CD14-positive monocyte (primary cell): ENCODE measurements around the gene ERICH4. TPM values are rescaled to one million over a fixed set of nuclear protein-coding genes. Genes with fewer than 3 reads are reported as not detected.
A peak's percentile ranks its signal among the peaks of the same experiment; 100 is the strongest.

Experiments used
- DNase-seq, 3 donors: peaks; one replicate each; pipeline ENCODE4 v3.0.0-alpha.2; 2011 to 2022
- H2AFZ ChIP-seq: 2 replicates; pipeline ENCODE4 v1.6.0; 2012; ENCODE audit warnings: mild to moderate bottlenecking, low read depth, low read length, inconsistent platforms; ENCODE audit not compliant: insufficient read depth, poor library complexity, severe bottlenecking
- H3K27ac ChIP-seq, 2 donors: 1 replicate in 1 of 2; 2 replicates in 1 of 2; pipeline ENCODE4 v1.5.1; 2012 to 2013; ENCODE audit warnings: low read length in 2 of 2, control low read depth in 1 of 2, inconsistent platforms in 1 of 2, low read depth in 1 of 2, mild to moderate bottlenecking in 1 of 2
- H3K27me3 ChIP-seq, 2 donors: one replicate each; pipeline versions ENCODE4 v1.6.0 to v1.6.1; 2011 to 2013; ENCODE audit warnings: low read length in 2 of 2; ENCODE audit not compliant: control insufficient read depth in 2 of 2, insufficient read depth in 2 of 2
- H3K36me3 ChIP-seq, 2 donors: replicated peaks in 1 of 2; 1 replicate in 1 of 2; 2 replicates in 1 of 2; pipeline versions ENCODE4 v1.5.1 to v1.6.1; 2012 to 2013; ENCODE audit warnings: low read length in 2 of 2, control low read depth in 1 of 2, inconsistent platforms in 1 of 2, mild to moderate bottlenecking in 1 of 2; ENCODE audit not compliant: insufficient read depth in 2 of 2, control insufficient read depth in 1 of 2
- H3K4me1 ChIP-seq, 2 donors: 1 replicate in 1 of 2; 2 replicates in 1 of 2; pipeline versions ENCODE4 v1.5.1 to v1.6.1; 2012 to 2013; ENCODE audit warnings: low read length in 2 of 2, control low read depth in 1 of 2, inconsistent platforms in 1 of 2, mild to moderate bottlenecking in 1 of 2, moderate library complexity in 1 of 2; ENCODE audit not compliant: insufficient read depth in 2 of 2, control insufficient read depth in 1 of 2
- H3K4me2 ChIP-seq: replicated peaks from 2 replicates; pipeline ENCODE3; 2012; ENCODE audit warnings: low read length, moderate library complexity, mild to moderate bottlenecking; ENCODE audit not compliant: poor library complexity, severe bottlenecking; ENCODE audit errors: extremely low read depth
- H3K4me3 ChIP-seq, 3 experiments: fragments of 200-600 bp in 1 of 3; sonication (generic) in 1 of 3; replicated peaks in 1 of 3; 1 replicate in 2 of 3; 2 replicates in 1 of 3; pipeline ENCODE4 v1.5.1; 2011 to 2013; ENCODE audit warnings: low read length in 3 of 3, mild to moderate bottlenecking in 3 of 3, control low read depth in 2 of 3, low read depth in 2 of 3, inconsistent platforms in 1 of 3, moderate library complexity in 1 of 3
- H3K79me2 ChIP-seq: 2 replicates; pipeline ENCODE4 v1.6.0; 2012; ENCODE audit warnings: mild to moderate bottlenecking, control low read depth, inconsistent platforms, low read length, moderate library complexity; ENCODE audit not compliant: insufficient read depth
- H3K9ac ChIP-seq: 2 replicates; pipeline ENCODE4 v1.6.0; 2017; ENCODE audit warnings: low read length, mild to moderate bottlenecking; ENCODE audit not compliant: insufficient read depth, poor library complexity, severe bottlenecking
- H3K9me3 ChIP-seq, 2 donors: replicated peaks in 1 of 2; 1 replicate in 1 of 2; 2 replicates in 1 of 2; pipeline versions ENCODE4 v1.5.1 to v1.6.1; 2012 to 2013; ENCODE audit warnings: low read length in 2 of 2, control low read depth in 1 of 2; ENCODE audit not compliant: control insufficient read depth in 1 of 2, insufficient read depth in 1 of 2
- H4K20me1 ChIP-seq: 2 replicates; pipeline ENCODE4 v1.6.0; 2012; ENCODE audit warnings: mild to moderate bottlenecking, low read length, control low read depth, moderate library complexity; ENCODE audit not compliant: insufficient read depth
- H3K27ac Mint-ChIP-seq, 7 donors: one replicate each; pipeline ENCODE4 v1.8.0; 2020; ENCODE audit warnings: mild to moderate bottlenecking in 7 of 7, mixed read lengths in 7 of 7, moderate library complexity in 6 of 7, inconsistent platforms in 2 of 7
- H3K27me3 Mint-ChIP-seq, 3 donors: one replicate each; pipeline ENCODE4 v1.8.0; 2021 to 2022; ENCODE audit warnings: low read depth in 3 of 3, mild to moderate bottlenecking in 3 of 3, mixed read lengths in 3 of 3, moderate library complexity in 3 of 3, inconsistent platforms in 1 of 3
- H3K36me3 Mint-ChIP-seq, 2 donors: one replicate each; pipeline ENCODE4 v1.8.0; 2020; ENCODE audit warnings: mixed read lengths in 2 of 2, inconsistent platforms in 1 of 2, mild to moderate bottlenecking in 1 of 2
- H3K4me1 Mint-ChIP-seq: one replicate; pipeline ENCODE4 v1.8.0; 2020; ENCODE audit warnings: mild to moderate bottlenecking, mixed read lengths
- H3K4me3 Mint-ChIP-seq, 2 donors: one replicate each; pipeline ENCODE4 v1.8.0; 2020; ENCODE audit warnings: mild to moderate bottlenecking in 2 of 2, mixed read lengths in 2 of 2, moderate library complexity in 1 of 2
- H3K9me3 Mint-ChIP-seq, 7 donors: one replicate each; pipeline ENCODE4 v1.8.0; 2020 to 2022; ENCODE audit warnings: mixed read lengths in 7 of 7, mild to moderate bottlenecking in 6 of 7, moderate library complexity in 6 of 7, inconsistent platforms in 2 of 7
- CTCF ChIP-seq: fragments of 200-600 bp; IDR thresholded peaks from one replicate; pipeline ENCODE4 v1.8.0; 2022; ENCODE audit warnings: antibody characterized with exemption, mild to moderate bottlenecking
- WGBS: methylation state at CpG from one replicate; pipeline ENCODE4 v1.1.5; 2013; ENCODE audit warnings: missing lambda C conversion rate; ENCODE audit not compliant: insufficient coverage; 5-methylcytosine and 5-hydroxymethylcytosine counted together
- intact Hi-C, 2 donors: fragments of 100-400 bp; cut with micrococcal nuclease; formaldehyde crosslinking; loops; one replicate each; pipeline versions ENCODE4 v1.15.0 to v1.15.1; 2023
- polyA minus RNA-seq: library from RNA; depleted of rRNA, polyadenylated mRNA; stranded (reverse); fragments of >200 nt; gene quantifications from 2 replicates; pipeline ENCODE4 v1.2.3, GENCODE V29; 2012
- polyA plus RNA-seq, 3 donors: library from polyadenylated mRNA; depleted of rRNA in 1 of 3; unstranded in 2 of 3; stranded (reverse) in 1 of 3; fragments of 300-500 nt in 2 of 3; fragments of >200 nt in 1 of 3; fragmentation: Illumina TruSeq in 2 of 3; gene quantifications; 1 replicate in 2 of 3; 2 replicates in 1 of 3; pipeline ENCODE4 v1.2.3, GENCODE V29; 2012 to 2021
- total RNA-seq, 12 experiments: library from RNA in 1 of 12; stranded (reverse) in 1 of 12; fragments of 120-200 nt in 1 of 12; gene quantifications; one replicate each; pipeline ENCODE4 v1.2.4 and lab custom pipeline; 2013 to 2026; ENCODE audit warnings: mixed read lengths in 6 of 12, inconsistent platforms in 1 of 12

ERICH4 gene
- not detected for total RNA-seq (2013)
- polyA plus RNA-seq (under 1 TPM in 1 of 3 donors, not detected in 2; 0.09 TPM), polyA minus RNA-seq (not detected in 2 replicates), total RNA-seq (lab: John Stamatoyannopoulos, UW) (0 to 0.46 (median 0.05) reads per million in 11 experiments)

- Histone ChIP-seq H2AFZ (no peak within 1 kb of the TSS), H3K27ac (no peak within 1 kb of the TSS), H4K20me1 (no peaks in the 10 kb centered on the region), H3K9ac (no peak within 1 kb of the TSS), H3K36me3 (peaks cover 0 to 7% of the 10 kb centered on the region in 2 donors), H3K79me2 (peaks cover 20% of the 10 kb centered on the region), H3K4me1 (peaks cover 27 to 28% of the 10 kb centered on the region in 2 donors), H3K27me3 (no peaks in the 10 kb centered on the region), H3K4me3 (no peak within 1 kb of the TSS), H3K4me2 (no peak within 1 kb of the TSS), H3K9me3 (no peaks in the 10 kb centered on the region)
- H3K36me3 Mint-ChIP-seq: peaks cover 7 to 8% of the 10 kb centered on the region in 2 donors
- no peak for DNase-seq
- peaks cover 3 to 11% (median 6%) of the 10 kb centered on the region in 3 donors for H3K27me3 Mint-ChIP-seq
- TF ChIP-seq CTCF: no peak
- H3K4me1 Mint-ChIP-seq: peaks cover 32% of the 10 kb centered on the region
- H3K27ac Mint-ChIP-seq: peak within 1 kb of the TSS in 4 of 7 donors; percentile 1 to 36 (median 24)
- WGBS: 74% methylated on average over 5 of the region's 7 CpGs
- intact Hi-C loops: loop anchor here in 1 of 2 donors (10.0 kb wide), 1 partner anchor 92 kb away; no protein-coding TSS in a partner anchor
- H3K9me3 Mint-ChIP-seq: peaks cover 0 to 4% (median 0%) of the 10 kb centered on the region in 7 donors
- H3K4me3 Mint-ChIP-seq: no peak within 1 kb of the TSS
These were observed at the start of gene ERICH4 for GRCh38 chr19:41442473-41443355. Gene ERICH4, plus strand, starts transcription at chr19:41443156. Its CDS starts 14 bp downstream, at chr19:41443170.

GRCh38 chr19:41395355-41395754 lies 47.6 kb upstream of the ERICH4 start:
- Histone ChIP-seq H3K4me2 (no peak overlapping the region), H3K9me3 (no peaks in the 10 kb centered on the region), H3K4me3 (no peak overlapping the region), H3K79me2 (peaks cover 55% of the 10 kb centered on the region), H3K36me3 (peaks cover 18 to 22% of the 10 kb centered on the region in 2 donors), H3K4me1 (peaks cover 29 to 30% of the 10 kb centered on the region in 2 donors), H3K27ac (peak overlapping the region in 1 of 2 donors; percentile 22), H2AFZ (no peak overlapping the region), H4K20me1 (no peaks in the 10 kb centered on the region), H3K9ac (no peak overlapping the region), H3K27me3 (no peaks in the 10 kb centered on the region)
- 73% methylated on average over 6 of the region's 6 CpGs for WGBS
- no peak overlapping the region for H3K4me3 Mint-ChIP-seq
- peaks cover 0 to 5% (median 0%) of the 10 kb centered on the region in 7 donors for H3K9me3 Mint-ChIP-seq
- no peak for TF ChIP-seq CTCF
- H3K36me3 Mint-ChIP-seq: peaks cover 19 to 38% of the 10 kb centered on the region in 2 donors
- peaks cover 0 to under 1% (median 0%) of the 10 kb centered on the region in 3 donors for H3K27me3 Mint-ChIP-seq
- H3K4me1 Mint-ChIP-seq: peaks cover 34% of the 10 kb centered on the region
- intact Hi-C loops: loop anchor here in 1 of 2 donors (5.0 kb wide), 2 partner anchors 33 to 37 kb away; partner anchors contain the start of gene B9D2
- peak overlapping the region in 6 of 7 donors; percentile 4 to 69 (median 50) for H3K27ac Mint-ChIP-seq
- no peak for DNase-seq
